AG10803 (cell line): ENCODE measurements around the gene CST1.
"Not testable (repeated sequence)": the region's sequence is repeated elsewhere in the genome, so short reads cannot be mapped to it uniquely, and the experiment has no call there.

Source experiments
- DNase-seq: peaks from one replicate; pipeline ENCODE4 v3.0.0; 2010; ENCODE audit warnings: low read depth
- H3K4me3 ChIP-seq: 2 replicates; pipeline ENCODE4 v1.5.1; 2011; ENCODE audit warnings: mild to moderate bottlenecking, low read length, control low read depth
- TF ChIP-seq, protein P1 (sequence below): conservative IDR thresholded peaks from 2 replicates; pipeline ENCODE4 v1.5.1; 2011; ENCODE audit warnings: mild to moderate bottlenecking, low read length, control low read depth, inconsistent platforms

Gene CST1, protein sequence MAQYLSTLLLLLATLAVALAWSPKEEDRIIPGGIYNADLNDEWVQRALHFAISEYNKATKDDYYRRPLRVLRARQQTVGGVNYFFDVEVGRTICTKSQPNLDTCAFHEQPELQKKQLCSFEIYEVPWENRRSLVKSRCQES

DNA sequence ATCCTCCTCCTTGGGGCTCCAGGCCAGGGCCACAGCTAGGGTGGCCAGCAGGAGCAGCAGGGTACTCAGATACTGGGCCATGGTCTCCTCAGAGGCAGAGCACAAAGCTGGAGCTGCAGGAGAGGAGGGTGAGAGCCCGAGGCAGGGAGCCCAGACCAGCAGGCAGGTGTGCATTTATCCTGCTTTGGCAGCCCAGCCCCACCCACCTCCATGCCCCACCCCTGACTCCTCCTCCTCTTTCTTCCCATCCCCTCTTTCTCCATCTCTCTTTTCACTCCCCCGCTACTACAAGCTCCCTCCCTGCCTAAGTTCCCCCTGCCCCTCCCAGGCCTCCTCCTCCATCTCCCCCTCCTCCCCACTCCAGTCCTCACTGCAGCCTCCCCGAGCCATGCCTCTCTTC lies at the start of gene CST1:
CST1 (minus strand) TSS at position 150 of the 400 bp plus-strand sequence; CDS start at position 81, 69 bp downstream.
- H3K4me3 ChIP-seq, DNase-seq: not testable (repeated sequence)

DNA sequence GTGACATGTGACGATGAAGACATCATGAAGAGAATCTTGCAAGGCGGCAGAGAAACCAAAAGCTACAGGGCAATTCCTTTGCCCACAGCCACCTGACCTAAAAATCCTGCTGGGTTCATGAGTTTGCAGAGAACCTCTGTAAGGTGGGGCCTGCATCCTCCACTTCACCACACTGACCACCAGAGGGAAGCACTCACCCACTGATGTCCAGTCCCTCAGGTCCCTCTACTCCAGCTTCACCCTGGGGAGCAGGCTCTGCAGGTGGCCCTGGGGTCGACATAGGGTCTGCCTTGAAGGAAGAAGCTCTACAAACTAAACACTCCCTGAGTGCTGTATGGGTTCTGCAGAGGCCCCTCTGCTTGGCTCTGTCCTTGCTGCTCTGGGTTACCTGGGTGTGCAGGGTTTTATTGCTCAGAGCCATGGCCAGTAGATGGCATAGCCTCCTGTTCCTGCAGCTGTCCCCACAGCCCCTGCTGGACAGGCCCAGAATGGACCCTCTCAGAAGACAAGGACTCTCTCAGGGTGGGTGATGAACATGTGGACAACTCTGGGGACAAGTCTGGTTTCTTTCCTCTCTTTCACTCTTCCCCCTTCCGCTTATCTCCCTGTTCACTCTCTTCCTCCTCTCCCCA lies 48.6 kb upstream of the CST1 start:
- H3K4me3 ChIP-seq = not testable (repeated sequence)
- TF ChIP-seq, protein P1, sequence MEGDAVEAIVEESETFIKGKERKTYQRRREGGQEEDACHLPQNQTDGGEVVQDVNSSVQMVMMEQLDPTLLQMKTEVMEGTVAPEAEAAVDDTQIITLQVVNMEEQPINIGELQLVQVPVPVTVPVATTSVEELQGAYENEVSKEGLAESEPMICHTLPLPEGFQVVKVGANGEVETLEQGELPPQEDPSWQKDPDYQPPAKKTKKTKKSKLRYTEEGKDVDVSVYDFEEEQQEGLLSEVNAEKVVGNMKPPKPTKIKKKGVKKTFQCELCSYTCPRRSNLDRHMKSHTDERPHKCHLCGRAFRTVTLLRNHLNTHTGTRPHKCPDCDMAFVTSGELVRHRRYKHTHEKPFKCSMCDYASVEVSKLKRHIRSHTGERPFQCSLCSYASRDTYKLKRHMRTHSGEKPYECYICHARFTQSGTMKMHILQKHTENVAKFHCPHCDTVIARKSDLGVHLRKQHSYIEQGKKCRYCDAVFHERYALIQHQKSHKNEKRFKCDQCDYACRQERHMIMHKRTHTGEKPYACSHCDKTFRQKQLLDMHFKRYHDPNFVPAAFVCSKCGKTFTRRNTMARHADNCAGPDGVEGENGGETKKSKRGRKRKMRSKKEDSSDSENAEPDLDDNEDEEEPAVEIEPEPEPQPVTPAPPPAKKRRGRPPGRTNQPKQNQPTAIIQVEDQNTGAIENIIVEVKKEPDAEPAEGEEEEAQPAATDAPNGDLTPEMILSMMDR = peak; percentile 58
- peak; percentile 16 for DNase-seq

DNA sequence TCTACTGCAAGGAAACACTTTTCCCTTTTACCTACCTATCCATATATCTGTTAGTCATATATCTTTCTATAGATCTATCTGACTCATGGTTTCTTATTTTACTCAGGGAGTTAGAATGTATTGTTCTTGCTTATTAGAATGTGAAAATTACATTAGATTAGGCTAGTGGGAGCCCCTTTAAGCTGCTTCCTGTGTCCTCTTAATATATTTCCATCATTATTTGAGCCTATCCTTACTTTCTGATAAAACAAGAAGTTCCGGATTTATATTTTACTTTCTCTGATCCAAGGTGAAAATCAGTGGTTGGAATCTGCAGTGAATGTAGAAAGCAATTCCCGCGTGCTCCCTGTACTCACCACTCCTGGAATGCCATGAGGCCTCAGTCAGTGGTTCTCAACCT lies 44.8 kb upstream of the CST1 start:
- TF ChIP-seq, protein P1 = no peak
- no peak overlapping the region for H3K4me3 ChIP-seq
- no peak for DNase-seq

DNA sequence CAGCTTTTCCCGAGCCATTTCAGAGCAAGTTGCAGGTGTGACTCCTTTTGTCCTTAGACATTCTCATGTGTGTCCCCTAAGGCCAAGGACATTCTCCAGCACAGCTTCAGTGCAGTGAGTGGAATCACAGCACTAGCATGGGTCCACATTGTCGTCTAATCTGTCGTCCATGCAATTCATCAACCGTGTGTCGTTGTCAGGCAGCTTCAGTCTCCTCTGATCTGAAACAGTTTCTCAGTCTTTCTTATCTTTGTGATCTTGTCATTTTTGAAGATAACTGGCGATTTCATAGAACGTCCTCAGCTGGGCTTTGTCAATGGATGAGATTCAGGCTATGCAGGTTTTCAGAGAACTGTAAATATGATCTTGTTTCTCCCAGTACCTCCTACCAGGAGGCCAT lies 44.1 kb upstream of the CST1 start:
- no peak overlapping the region for H3K4me3 ChIP-seq
- no peak for DNase-seq
- TF ChIP-seq, protein P1 = no peak

DNA sequence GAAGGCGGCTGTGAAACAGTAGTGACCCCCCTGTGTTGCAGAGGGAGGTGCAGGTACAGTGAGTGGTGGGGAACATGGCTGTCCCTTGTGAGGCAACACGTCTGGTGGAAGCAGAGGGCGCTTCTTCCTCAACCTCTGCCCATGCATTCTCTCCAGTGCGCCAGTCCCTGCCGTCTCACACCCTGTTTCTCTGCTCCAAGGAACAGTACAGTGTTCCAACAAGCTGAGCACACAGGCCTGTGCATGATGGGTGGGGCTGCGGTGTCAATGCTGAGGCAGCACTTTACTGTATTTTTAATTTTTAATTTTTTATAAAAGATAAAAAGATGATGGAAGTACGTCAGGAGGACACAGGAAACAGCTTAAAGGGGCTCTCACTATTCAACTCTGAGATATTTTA lies 43.3 kb upstream of the CST1 start:
- TF ChIP-seq, protein P1 = no peak
- no peak for DNase-seq
- no peak overlapping the region for H3K4me3 ChIP-seq

DNA sequence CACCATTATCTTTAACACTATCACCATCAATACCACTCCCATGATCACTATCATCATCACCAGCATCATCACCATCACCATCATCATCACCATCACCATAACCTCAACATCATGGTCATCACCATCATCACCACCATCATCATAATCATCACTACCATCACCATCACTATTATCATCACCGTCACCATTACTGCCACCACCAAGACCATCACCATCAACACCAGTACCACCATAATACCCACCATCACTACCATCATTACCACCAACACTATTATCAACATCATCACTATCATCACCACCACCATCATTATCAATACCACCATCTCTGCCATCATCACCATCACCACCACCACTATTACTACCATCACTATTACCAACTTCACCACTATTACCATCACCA lies 32.7 kb upstream of the CST1 start:
- no peak overlapping the region for H3K4me3 ChIP-seq
- TF ChIP-seq, protein P1 = no peak
- no peak for DNase-seq

DNA sequence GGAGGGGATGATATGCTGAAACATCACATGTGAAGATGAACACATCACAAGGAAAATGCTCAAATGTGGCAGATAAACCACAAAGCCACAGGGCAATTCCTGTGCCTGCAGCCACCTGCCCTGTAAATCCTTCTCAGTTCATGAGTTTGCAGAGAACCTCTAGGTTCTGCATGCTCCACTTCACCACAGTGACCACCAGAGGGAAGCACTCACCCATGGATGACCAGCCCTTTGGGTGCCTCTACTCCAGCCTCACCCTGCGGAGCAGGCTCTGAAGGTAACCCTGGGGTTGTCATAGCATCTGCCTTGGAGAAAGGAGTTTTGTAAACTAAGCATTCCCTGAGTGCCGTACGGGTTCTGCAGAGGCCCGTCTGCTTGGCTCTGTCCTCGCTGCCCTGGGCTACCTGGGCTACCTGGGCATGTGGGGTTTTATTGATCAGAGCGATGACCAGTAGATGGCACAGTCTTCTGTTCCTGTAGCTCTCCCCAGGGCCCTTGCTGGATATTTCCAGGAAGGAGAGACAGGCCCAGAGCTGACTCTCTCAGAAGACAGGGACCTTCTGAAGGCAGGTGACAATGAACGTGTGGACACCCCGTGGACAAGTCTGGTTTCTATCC lies 31.7 kb upstream of the CST1 start:
- peak; percentile 15 for DNase-seq
- TF ChIP-seq, protein P1 = peak; percentile 66

DNA sequence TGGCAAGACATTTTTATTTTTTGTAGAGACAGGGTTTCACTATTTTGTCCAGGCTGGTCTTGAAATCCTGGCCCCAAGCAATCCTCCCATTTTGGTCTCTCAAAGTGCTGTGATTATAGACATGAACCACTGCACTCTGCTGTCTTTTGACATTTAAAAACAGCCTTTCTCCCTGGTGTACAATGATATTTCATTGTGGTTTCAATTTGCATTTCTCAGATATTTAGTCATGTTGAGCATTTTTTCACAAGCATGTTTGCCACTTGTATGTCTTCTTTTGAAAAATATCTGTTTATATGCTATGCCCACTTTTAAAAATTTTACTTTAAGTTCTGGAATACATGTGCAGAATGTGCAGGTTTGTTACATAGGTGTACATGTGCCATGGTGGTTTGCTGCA lies 27.9 kb upstream of the CST1 start:
- not testable (repeated sequence) for H3K4me3 ChIP-seq
- peak; percentile 29 for DNase-seq

More for the DNA sequence above, 31.7 kb upstream of the CST1 start:
- H3K4me3 ChIP-seq = no peak overlapping the region

DNA sequence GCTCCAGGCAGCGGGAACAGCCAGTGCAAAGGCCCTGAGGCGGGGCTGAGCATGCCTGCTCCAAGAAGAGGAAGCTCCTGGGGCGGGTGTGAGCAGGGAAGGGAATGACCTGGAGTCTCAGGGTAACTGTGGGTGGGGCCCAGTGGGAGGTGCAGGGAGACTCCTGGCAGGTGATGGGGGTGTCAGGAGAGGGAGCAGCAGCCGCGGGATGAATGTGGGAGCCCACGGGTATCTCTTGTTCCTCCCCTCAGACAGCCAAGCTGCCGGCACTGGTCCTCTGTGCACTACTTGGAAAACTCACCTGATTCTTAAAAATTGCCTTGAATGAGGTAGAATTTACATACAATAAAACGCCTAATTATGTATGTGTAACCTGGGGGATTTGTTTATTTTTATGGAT lies 26.6 kb upstream of the CST1 start:
- not testable (repeated sequence) for DNase-seq, H3K4me3 ChIP-seq
